GM21526 (cell line): ENCODE data around the gene SIGLEC9.
"Not testable (repeated sequence)": the region's sequence is repeated elsewhere in the genome, so short reads cannot be mapped to it uniquely, and the experiment has no call there.

Experiments used
- ATAC-seq: cut with Tn5 transposase; IDR thresholded peaks from one replicate; pipeline ENCODE4 v1.9.1; 2021; ENCODE audit warnings: moderate library complexity; ENCODE audit not compliant: unreplicated experiment, low FRiP score

The SIGLEC9 gene

DNA sequence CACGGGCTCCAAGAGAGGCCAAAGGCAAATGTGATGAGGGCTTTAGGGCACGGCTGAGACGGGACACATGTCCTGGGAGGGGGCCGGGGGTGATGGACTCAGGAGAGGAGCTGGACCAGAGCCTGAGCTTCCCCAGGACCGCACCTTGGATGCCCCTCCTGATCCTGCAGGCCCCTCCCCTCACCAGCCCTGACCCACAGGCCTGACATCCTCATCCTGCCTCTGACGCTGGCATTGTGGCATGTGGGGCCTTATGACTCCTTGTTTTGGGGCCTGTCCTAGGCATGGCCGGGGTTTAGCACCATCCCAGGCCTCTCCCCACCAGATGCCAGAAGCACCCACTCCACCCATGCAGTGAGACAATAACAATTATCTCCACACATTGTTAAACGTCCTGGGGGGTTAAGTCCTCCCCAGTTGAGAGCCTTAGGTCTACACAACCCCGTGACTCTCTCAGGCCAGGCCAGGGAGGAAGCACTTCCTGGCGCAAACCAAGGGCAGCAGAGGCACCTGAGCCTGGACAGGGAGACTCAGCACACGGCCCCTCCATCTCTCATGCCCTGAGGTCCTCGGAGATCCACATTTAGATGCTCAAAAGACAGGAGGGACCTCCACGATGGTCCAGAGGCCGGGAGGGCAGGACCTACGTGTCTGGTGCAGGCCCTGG, 18.2 kb downstream of the SIGLEC9 start:
- ATAC-seq, result not testable (repeated sequence)

- no peak for ATAC-seq
These were observed 18.8 kb downstream of the SIGLEC9 start for GRCh38 chr19:51143486-51143885.

GRCh38 chr19:51144482-51145045, 19.9 kb downstream of the SIGLEC9 start:
- no peak for ATAC-seq

DNA sequence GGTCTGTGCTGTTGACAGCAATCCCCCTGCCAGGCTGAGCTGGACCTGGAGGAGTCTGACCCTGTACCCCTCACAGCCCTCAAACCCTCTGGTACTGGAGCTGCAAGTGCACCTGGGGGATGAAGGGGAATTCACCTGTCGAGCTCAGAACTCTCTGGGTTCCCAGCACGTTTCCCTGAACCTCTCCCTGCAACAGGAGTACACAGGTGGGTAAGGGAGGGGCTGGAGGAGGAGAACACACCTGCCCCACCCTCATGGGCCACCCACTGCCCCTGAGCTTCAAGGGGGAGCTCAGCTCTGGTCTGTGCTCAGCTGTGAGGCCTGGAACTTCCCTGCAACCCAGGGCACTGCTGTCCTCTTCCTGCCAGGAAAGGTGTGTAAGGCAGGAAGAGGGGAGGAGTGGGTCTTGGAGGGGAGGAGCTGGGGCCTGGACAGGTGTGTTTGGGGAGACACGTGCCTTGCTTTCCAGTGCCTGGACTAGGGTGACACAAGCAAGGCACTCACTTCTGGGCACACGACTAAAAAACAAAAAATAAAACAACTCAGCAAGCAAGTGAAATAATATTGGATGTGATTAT, 21.3 kb downstream of the SIGLEC9 start:
- no peak for ATAC-seq

DNA sequence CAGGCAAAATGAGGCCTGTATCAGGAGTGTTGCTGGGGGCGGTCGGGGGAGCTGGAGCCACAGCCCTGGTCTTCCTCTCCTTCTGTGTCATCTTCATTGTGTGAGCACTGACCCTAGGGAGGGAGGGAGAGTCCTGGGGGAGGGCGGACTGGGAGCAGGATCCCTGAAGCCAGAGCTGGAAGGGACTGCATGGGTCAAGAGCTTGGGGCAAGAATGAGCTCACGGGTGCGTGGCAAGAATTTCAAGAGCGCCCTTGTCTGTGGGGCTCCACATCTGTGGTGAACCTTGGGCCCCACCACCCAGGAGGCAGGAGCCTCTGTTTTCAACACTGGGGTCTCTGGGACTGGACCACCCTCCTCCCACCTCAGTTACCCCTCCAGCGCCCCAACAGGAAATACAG, 22.0 kb downstream of the SIGLEC9 start:
- no peak for ATAC-seq

DNA sequence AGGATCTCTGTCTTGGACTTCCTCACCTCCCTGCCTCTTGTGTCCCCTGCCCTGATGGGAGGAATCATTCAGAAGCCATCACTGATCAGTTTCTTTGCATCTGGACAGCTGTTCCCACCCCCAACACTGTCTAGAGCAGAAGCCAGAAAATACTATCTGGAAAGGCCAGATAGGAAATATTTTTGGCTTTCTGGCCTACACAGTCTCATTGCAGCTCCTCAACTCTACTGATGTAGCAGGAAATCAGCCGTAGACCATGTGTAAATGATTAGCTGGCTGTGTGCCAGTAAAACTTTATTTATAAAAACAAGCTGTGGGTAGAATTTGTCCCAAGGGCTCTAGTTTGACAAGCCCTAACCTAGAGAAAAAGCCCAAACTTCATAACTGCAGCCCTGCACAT, 23.0 kb downstream of the SIGLEC9 start:
- ATAC-seq, result no peak

GRCh38 chr19:51148580-51148979, 23.9 kb downstream of the SIGLEC9 start:
- no peak for ATAC-seq

GRCh38 chr19:51150627-51151026, 25.9 kb downstream of the SIGLEC9 start:
- ATAC-seq, result no peak

- ATAC-seq, result no peak
These were observed 32.0 kb downstream of the SIGLEC9 start for GRCh38 chr19:51156710-51157109.

DNA sequence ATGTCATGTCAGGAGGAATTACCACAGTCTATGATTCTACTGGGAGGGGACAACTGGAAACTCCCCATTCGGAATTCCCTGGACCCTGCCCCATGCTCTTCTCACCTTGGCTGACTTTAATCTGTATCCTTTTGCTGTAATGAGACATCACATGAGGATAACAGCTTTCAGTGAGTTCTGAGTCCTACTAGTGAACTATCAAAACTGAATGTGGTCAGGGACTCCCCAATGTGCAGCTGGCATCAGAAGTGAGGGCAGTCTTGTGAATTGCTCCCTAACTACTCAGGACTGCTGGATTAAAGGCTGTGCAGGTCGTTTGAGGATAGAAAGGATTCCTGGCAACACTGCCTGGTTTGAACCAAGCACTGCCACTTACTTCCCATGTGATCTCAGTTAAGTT, 32.6 kb downstream of the SIGLEC9 start:
- ATAC-seq, result no peak

DNA sequence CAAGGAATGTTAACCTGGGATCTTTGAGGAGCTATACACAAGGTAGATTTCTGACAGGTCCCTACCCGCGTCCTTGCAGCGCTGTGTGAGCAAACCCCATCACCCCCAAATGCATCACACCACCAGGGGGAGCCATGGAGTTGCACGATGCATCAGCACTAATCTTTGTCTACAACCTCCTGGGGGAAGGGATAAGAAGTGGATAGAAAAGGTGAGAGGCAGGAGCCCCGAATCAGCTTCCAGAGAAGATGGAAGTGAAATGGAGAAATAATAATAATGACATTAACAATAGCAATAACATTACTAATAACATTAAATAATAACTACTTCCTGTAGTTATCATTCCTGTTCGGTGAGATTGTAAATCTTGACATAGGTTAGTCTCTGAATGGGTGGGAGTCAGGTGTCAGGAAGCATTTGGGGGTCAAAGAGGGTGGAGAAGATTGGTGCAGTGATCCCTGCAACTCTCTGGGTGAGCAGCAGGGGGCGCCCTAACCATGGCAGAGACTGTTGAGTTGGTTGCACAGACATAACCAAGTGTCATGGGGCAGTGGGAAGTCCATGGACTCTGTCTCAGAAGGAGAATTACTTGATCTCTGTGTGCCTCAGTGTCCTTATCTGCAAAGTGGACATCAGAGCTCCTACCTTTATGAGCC, 33.9 kb downstream of the SIGLEC9 start:
- ATAC-seq, result no peak

- ATAC-seq, result no peak
These were observed 35.0 kb downstream of the SIGLEC9 start for GRCh38 chr19:51159656-51160055.

GRCh38 chr19:51161266-51161665, 36.6 kb downstream of the SIGLEC9 start:
- ATAC-seq, result no peak

- ATAC-seq, result no peak
These were observed 37.3 kb downstream of the SIGLEC9 start for GRCh38 chr19:51161867-51162496.

DNA sequence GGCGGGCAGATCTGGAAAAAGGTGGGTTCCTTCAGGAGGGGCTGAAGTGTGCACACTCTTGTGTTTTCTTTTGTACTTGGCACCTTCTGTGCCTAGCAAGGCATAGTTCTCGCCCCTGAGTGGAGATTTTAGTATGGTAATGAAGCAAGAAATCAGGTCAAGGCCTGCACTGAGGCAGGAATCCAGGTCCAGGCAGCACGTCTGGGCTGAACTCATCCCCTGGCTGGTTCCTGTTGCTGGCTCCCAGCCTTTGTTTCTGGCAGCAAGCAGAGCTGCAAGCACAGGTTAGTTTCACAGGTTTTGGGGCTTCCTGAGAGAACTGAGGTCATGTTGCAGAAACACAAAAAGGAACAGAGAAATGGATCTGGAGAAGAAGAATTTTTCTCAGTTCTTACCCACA, 38.6 kb downstream of the SIGLEC9 start:
- no peak for ATAC-seq

DNA sequence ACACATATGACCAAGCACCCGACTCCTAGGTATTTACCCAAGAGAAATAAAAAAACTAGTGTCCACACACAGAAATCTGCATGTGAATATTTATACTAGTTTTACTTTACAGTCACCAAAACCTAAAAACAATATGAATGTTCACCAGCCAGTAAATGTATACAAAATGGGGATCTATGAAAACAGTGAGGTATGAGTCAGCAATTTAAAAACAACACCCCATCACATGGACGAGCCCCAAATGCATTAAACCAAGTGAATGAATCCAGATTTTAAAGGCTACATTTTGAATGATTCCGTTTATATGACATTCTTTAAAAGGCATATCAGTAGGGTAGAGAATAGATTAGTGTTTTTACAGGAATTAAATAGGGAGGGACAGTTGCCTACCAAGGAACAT, 39.5 kb downstream of the SIGLEC9 start:
- ATAC-seq, result no peak

DNA sequence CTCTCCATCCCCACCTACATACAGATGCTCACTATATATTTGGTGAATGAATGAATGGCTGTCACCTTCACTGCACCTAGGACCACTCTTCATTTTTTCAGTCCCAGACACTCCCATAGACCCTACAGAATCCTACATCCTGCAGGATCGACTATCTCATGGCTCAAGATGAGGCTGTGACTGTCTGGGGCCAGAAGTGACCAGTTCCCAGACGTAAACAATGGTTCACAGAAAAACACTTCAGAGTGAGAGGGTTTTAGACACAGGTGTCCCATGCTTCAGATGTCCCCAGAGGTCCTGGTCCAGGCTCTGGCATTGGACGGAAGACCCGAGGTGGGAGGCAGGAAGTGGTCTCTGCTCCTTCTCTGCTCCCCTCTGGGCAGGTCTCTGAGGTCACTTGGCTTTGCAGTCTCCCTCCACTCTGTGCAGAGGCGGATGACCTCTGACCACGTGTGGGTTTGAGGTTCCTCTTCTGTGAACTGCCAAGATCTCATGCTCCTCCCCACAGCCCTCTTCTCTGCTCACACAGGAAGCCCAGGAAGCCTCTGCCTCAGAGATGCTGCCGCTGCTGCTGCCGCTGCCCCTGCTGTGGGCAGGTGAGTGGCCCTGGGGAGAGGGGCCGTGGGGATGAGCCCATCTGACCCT, 42.3 kb downstream of the SIGLEC9 start:
- ATAC-seq, result no peak

DNA sequence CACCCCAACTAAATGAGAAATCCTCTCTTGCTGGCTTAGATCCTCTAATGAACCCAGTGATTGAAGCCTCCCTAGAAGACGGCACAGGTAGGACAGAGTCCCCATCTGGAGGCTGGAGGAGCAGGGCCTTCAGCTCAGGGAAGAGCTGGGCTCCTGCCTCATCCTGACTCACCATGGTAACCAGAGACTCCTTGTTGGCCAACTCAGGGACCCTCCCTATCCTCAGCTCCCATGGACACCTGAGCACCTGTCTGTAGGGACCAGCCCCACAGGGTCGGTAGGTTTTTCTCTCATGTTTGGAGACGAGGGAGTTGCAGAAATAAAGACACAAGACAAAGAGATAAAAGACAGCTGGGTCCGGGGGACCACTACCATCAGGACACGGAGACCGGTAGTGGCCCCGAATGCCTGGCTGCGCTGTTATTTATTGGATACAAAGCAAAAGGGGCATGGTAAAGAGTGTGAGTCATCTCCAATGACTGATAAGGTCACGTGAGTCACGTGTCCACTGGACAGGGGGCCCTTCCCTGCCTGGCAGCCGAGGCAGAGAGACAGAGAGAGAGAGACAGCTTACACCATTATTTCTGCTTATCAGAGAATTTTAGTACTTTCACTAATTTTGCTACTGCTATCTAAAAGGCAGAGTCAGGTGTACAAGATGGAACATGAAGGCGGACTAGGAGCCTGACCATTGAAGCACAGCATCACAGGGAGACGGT, 44.0 kb downstream of the SIGLEC9 start:
- no peak for ATAC-seq

- not testable (repeated sequence) for ATAC-seq
These were observed 44.7 kb downstream of the SIGLEC9 start for GRCh38 chr19:51169283-51169918.

DNA sequence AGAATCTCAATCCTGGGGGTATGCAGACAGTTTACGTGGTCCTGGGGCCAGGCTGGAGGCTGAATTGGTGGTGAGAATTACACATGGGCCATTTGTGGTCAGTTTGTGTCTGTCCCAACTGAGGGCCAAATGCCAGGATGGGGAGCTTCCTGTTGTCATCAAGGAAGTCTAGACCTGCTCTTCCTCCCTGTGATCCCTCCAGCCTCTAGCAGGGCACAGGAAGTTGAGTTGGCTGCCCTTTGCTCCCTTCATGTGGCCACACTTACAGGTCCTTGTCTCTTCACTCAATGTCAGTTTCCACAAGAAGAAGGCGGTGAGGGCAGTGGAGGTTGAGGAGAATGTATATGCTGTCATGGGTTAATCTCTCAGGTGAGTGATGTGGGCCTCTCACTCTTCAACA, 47.5 kb downstream of the SIGLEC9 start:
- ATAC-seq, result no peak
